HG03378 (cell line): ENCODE measurements around the gene FYN.

ENCODE experiments used
- ATAC-seq: cut with Tn5 transposase; IDR thresholded peaks from one replicate; pipeline ENCODE4 v1.9.1; 2021; ENCODE audit warnings: mild to moderate bottlenecking, moderate library complexity; ENCODE audit not compliant: unreplicated experiment

The FYN gene

GRCh38 chr6:111668410-111668809, 204.8 kb downstream of the FYN start:
- ATAC-seq = no peak

DNA sequence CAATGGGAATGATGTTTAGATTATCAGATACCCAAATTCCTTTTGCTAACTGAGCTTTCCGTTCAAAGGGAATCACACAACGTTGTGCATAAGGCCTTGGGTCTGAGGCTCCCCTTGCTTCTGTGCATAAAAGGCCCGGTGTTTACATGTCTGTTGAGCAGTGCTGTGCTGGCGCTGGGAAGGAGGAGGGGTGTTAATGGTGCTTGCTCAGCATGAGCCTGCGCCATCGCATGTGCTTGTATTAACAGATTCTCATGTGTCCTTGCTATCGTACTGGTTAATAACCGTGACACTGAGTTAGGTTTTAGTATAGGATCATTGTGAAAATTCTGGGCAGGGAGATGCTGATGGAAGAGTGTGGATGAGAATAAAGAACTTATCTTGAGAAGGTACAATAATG, 205.3 kb downstream of the FYN start:
- ATAC-seq = no peak

DNA sequence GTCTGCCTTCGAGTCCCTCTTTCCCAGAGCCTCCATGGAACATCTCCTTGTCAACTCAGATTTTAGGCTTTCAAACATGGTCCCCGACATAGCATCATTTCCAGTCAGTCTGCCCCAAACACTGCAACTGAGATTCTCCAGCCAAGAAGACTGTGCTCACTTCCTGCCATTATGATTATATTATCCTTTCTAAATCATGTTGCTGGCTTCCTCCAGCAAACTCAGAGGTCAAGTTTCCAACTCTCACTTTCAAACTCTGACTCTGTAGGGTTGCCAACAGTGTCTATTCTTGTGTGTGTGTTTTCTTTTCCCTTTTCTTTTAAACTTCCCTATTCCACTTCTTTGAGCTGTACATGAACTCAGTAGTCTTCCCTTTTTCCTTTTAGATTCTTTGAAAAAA, 206.4 kb downstream of the FYN start:
- no peak for ATAC-seq

DNA sequence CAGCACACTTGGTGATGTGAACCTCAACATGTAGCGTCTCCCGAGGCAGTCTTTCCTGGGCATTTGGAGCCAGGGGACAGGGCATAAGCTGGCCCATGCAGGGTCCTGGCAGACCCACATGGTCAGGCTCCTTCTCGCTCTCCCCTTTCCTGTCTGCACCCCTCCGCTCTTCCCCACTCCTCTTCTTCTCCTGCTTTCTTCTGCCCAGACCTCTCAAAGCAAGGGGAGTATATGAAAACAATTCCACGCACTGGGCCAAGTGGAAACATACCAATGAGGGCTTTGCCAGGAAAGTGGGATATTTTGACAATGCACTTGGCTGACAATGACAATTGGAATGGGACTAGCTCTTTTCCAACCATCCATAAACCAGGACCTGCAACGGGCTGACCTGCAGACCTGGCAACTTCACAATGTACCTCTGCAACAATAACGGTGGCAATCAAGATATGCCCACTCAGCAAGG, 208.7 kb downstream of the FYN start:
- no peak for ATAC-seq

DNA sequence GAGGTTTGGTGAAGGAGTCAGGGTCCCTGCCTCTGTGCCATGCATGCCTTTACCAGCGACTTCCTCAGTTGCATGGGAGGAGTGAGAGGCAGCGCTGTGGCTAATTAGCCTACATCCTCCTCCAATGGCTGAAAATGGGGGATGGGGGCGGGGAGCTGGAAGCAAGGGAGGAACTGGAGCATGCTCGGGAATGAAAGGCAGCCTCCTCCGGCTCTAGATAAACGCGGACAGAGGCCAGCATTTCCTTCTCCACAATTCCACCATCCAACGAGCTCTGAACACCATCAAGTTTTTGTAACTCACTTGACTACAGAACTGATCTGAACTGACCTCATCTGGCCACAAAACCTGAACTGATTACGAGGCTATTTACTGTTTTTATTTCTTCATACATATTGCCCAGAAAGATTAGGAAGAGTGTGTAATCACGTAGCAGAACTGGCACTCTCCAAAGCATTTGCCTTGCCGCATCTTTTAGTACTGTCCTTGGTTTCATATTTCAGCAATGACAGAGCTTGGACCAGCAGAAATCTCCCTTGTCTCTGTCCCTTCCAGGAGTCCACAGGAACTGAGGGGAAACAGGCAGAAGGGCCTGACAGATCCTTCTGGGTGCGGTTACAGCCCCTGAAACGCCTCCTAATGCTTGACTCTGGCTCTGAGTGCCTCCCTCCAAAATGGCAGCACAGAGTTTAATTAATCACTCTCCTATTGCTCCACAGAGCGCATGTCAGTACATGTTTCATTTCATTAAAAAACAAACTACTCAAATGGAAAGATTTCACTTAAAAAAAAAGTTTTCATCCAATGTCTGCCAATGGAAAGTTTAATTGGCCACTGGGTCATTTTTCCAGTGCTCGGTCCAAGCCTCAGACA, 209.3 kb downstream of the FYN start:
- no peak for ATAC-seq

GRCh38 chr6:111662794-111663593, 210.3 kb downstream of the FYN start:
- ATAC-seq = no peak

DNA sequence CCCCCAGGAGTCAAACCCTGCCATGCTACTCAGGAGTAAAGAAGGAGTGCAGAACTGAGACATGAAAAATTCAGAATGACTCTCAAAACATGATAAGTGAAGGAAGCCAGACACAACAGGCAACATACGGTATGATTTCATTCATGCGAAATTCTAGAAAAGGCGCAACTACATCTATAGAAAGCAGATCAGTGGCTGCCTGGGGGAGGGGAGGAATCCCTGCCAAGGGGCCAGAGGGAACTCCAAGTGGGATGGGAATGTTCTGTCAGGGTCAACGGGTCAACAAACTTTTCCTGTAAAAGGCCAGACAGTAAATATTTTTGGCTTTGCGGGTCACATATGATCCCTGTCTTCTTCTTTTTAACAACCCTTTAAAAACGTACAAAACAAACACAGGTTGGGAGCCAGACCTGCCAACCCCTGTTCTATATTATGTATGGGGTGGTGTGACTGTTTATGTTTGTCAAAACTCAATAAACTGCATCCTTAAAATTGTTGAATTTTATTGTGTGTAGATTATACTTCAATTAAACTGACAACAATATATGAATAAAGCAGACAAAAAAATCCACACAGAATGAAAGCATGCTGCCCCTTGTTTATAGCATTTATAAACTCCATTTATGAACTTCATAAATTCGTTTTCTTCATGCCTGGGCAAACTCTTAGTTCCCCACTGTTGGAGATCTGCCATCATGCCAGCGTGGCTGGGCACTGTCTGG, 211.0 kb downstream of the FYN start:
- ATAC-seq = no peak

GRCh38 chr6:111661541-111662061, 211.7 kb downstream of the FYN start:
- ATAC-seq = no peak

DNA sequence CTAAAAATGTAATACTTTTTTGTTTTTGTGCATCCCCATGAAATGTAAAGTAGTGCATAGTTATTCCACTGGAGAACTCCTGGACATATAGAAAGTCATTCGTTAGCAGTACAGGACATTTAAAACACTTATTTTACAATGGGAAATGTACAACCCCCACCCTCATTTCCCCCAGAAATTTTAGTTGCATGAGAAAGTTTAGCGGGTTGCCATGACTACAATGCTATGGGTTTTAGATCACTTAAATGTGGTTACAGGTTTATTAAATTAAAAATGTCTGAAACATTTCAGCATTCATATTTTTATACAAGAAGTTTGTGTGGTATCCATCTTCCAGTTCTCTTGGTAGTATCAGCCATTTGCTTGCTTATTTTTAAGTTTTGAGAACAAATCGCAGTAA, 212.7 kb downstream of the FYN start:
- no peak for ATAC-seq

GRCh38 chr6:111658462-111659154, 214.6 kb downstream of the FYN start:
- no peak for ATAC-seq

GRCh38 chr6:111657146-111657545, 216.1 kb downstream of the FYN start:
- ATAC-seq = no peak

DNA sequence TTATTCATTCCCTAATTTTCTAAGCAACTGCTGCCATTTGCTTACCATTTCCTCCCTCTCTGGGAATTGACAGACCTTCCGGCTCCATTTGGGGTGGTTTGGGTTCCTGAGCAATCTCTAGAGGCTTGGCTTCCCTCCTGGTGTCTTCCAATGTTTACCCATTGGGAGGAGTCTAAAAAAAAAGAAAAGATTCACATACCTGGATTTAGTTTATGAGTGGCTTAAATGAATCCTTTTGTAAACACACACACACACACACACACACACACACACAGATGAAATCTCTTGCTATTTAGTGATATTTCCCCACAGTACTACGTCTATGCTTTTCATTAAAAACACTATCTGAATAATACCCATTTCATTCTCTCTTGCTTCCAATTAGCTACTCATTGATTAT, 219.3 kb downstream of the FYN start:
- ATAC-seq = no peak

DNA sequence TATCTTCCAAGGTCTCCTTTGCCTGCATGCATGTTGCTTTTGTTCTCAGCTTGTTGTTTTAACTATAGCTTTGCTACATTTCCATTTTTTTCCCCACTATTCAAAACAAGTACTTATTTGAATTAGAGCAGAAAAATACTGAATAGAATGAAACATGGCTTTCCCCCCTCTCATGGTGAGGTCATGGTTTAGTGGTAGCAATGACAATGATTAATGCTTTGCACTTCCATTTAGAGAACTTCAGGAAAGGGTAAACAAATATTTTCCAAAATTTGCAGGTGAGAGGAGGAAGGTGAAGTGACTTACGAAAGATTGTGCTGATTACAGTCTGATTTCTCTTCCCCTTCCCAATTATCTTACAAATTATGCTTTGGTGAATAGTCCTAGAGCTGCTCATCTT, 219.8 kb downstream of the FYN start:
- no peak for ATAC-seq

DNA sequence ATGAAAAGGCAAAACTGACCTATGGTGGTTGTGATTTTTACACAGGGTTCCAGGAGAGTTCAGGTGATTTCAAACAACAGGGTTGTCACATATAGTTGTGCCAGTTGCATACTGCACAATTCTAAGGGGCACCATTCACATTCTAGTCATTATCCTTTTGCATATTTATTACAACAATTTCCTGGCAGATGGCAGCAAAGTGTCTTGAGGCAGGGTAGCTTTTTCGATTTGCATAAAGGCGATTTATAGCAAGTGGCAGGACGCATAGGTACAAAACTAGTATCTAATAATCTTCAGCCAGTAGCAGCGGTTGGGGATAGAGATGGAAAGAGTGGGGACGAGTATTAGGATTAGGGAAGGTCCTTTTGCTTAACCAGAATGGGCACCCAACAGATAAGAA, 221.1 kb downstream of the FYN start:
- no peak for ATAC-seq

DNA sequence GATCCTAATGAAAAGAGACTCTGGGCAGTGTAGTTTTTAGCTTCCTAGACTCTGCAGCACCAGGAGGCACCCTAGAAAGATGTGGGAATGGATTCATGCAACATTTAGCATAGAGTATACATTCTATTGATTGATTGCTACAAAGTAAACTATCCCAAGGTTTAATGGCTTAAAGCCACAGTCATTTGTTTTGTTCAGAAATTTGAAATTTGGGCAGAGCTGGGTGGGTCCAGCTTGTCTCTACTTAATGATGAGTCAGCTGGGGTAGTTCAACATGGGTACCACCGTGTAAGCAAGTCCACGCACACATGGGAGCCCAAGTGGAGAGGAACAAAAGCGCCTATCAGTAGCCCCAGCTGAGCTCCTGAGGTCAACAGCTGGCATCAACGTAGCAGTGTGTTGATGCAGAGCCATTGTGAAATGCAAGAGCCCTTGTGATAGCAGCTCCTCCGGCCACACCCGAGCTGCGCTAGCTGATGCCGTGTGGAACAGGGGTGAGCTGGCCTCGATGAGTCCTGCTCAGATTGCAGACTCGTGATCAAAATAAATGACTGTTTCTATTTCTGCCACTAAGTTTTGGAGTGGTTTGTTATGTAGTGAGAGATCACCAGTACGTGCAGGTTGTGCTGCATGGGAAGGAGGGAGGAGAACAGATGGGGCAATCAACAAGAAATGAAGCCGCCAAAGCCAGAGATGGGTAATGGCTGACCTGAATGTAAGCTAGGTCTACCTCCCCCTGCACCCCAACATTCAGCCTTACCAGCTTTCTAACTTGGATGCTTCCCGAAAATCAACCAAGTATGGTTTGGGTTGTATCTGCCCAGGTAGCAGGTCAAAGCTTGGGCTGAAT, 221.8 kb downstream of the FYN start:
- ATAC-seq = no peak

DNA sequence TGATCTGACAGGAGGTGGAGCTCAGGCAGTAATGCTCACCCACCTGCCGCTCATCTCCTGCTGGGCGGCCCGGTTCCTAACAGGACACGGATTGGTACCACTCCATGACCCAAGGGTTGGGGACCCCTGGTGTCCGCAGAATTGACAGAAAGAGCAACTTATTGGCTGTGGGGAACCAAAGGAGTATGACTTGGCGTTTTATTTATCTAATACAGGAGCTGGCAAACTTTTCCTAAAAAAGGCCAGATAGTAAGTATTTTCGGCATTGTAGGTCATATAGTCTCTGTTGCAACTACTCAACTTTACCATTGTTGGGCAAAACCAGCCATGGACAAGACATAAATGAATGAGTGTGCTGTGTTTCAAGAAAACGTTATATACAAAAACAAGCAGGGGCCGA, 223.2 kb downstream of the FYN start:
- ATAC-seq = no peak

DNA sequence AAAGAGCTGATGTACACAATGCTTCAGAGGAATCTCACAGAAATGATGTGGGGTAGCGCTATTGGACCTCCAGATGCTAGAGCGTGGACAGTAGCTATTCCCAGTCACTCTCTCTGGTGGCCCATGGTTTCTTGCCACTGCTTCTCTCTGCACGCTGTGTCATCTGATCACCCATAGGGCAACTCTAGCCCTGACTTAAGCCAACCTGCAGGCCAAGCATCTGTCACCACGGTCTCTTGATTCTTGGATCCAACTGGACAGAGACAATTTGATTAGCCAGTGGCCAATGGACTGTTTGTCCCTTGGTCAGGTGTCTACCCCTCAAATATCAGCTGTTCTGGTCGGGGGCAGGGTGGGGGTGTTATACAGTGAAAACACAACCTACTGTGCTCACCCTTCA, 225.2 kb downstream of the FYN start:
- ATAC-seq = no peak

- ATAC-seq = no peak
These were observed 226.3 kb downstream of the FYN start for GRCh38 chr6:111646942-111647341.

GRCh38 chr6:111646034-111646433, 227.2 kb downstream of the FYN start:
- ATAC-seq = no peak
